ENCODE results near the gene CMTM8. TPM values are rescaled to one million over a fixed set of nuclear protein-coding genes. Genes with fewer than 3 reads are reported as not detected.

The CMTM8 gene
- total and polyA plus RNA-seq, 10 of the 15 experiments (the other 5 are each of a cell fraction or from before 2014, with no cell fraction given): 0.11 to 0.23 TPM; not detected in 8

GRCh38 chr3:32316319-32316718 lies 77.8 kb downstream of the CMTM8 start:
- Histone ChIP-seq H2AFZ (ENCODE audit: control insufficient read depth, low read depth, low read length) (no peak overlapping the region), H3K79me2 (ENCODE audit: control insufficient read depth, insufficient read depth, low read length) (no peaks in the 10 kb centered on the region), H3K27me3 (replicated peaks in 1 of 2; ENCODE audit: control insufficient read depth in 2 of 2, insufficient read depth in 2 of 2, low read length in 1 of 2) (peaks cover 0 to 3% of the 10 kb centered on the region in 2 experiments; a peak in 3 of 4 replicates), H4K20me1 (ENCODE audit: control insufficient read depth, insufficient read depth) (no peaks in the 10 kb centered on the region), H3K4me3 (no peak overlapping the region), H3K9me3 (replicated peaks; ENCODE audit: control insufficient read depth, insufficient read depth, low read length) (no peaks in the 10 kb centered on the region), H3K9ac (ENCODE audit: control insufficient read depth, insufficient read depth, low read length) (no peak overlapping the region), H3K27ac (ENCODE audit: control insufficient read depth, insufficient read depth) (no peak overlapping the region), H3K4me1 (ENCODE audit: control insufficient read depth, insufficient read depth, low read length) (no peaks in the 10 kb centered on the region), H3K36me3 (ENCODE audit: control insufficient read depth in 2 of 2, insufficient read depth in 2 of 2, low read length in 1 of 2) (no peaks in the 10 kb centered on the region), H3K4me2 (ENCODE audit: control insufficient read depth, insufficient read depth) (no peak overlapping the region)
- CTCF ChIA-PET: interaction anchor here (0.6 to 1.2 kb wide), 2 partner anchors 58 to 142 kb away, joined by 3 read pairs; no protein-coding TSS in a partner anchor
- TF ChIP-seq ZBTB11 (CRISPR knock-in tag; IDR thresholded peaks at IDR 0.05) (no peak), MAX (IDR thresholded peaks at IDR 0.05; ENCODE audit: low read depth, low read length) (no peak), EGR1 (IDR thresholded peaks at IDR 0.05; ENCODE audit: borderline replicate concordance in 1 of 2, low read depth in 2 of 2, low read length in 2 of 2) (no peak), PKNOX1 (IDR thresholded peaks at IDR 0.05) (no peak), STAT1 (conservative IDR thresholded peaks at IDR 0.05) (no peak), RELB (IDR thresholded peaks at IDR 0.05; ENCODE audit: low read depth) (no peak)
- SMC1A ChIA-PET (ENCODE audit: uncharacterized antibody, unreplicated experiment): no interaction called here
- FAIRE-seq: no peak
- no peak for DNase-seq (ENCODE audit: low read depth, low spot score)
- ATAC-seq: no peak
- RAD21 ChIA-PET (ENCODE audit: unreplicated experiment): no interaction called here
- POLR2A ChIA-PET: interaction anchor here (1.3 kb wide), 1 partner anchor 26 kb away, joined by 3 read pairs; no protein-coding TSS in a partner anchor
- intact Hi-C loops (cut with micrococcal nuclease; ENCODE audit: unreplicated experiment) (no loop called here), in situ Hi-C loops (cut with MboI) (no loop called here)
- 25% methylated on average over 2 of the region's 2 CpGs for WGBS (ENCODE audit: insufficient coverage, insufficient replicate concordance, low lambda C conversion rate, missing lambda C conversion rate)
- no TSS peak for BruUV-seq (replicated peaks)
